Measurements from ENCODE around the gene CD68.

The CD68 gene, protein sequence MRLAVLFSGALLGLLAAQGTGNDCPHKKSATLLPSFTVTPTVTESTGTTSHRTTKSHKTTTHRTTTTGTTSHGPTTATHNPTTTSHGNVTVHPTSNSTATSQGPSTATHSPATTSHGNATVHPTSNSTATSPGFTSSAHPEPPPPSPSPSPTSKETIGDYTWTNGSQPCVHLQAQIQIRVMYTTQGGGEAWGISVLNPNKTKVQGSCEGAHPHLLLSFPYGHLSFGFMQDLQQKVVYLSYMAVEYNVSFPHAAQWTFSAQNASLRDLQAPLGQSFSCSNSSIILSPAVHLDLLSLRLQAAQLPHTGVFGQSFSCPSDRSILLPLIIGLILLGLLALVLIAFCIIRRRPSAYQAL

DNA sequence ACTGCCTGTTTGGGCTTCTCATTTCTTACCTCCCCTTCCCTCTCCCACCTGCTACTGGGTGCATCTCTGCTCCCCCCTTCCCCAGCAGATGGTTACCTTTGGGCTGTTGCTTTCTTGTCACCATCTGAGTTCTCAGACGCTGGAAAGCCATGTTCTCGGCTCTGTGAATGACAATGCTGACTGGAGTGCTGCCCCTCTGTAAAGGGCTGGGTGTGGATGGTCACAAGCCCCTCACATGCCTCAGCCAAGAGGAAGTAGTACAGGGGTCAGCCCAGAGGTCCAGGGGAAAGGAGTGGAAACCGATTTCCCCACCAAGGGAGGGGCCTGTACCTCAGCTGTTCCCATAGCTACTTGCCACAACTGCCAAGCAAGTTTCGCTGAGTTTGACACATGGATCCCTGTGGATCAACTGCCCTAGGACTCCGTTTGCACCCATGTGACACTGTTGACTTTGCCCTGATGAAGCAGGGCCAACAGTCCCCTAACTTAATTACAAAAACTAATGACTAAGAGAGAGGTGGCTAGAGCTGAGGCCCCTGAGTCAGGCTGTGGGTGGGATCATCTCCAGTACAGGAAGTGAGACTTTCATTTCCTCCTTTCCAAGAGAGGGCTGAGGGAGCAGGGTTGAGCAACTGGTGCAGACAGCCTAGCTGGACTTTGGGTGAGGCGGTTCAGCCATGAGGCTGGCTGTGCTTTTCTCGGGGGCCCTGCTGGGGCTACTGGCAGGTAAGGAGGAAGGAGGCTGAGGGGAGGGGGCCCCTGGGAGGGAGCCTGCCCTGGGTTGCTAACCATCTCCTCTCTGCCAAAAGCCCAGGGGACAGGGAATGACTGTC lies at the start of gene CD68:
Gene CD68 (plus strand): TSS at position 638 of the 833 bp plus-strand sequence. CDS start 40 bp downstream, at position 678.
- ChIA-PET POLR2A (interaction anchor here (0.6 to 1.5 kb wide), 6 partner anchors 12 to 250 kb away, joined by 3 to 6 read pairs (median 3); partner anchors contain the start of genes POLR2A, TMEM256, TNFSF13 and TP53), CTCF (interaction anchor here (0.8 to 4.0 kb wide), 5 partner anchors 10 to 183 kb away, joined by 3 to 17 read pairs (median 3); partner anchors contain the start of genes SOX15 and TP53)
- peak; percentile 81 for DNase-seq (ENCODE audit: extremely low spot score)
- TF ChIP-seq, protein P1, sequence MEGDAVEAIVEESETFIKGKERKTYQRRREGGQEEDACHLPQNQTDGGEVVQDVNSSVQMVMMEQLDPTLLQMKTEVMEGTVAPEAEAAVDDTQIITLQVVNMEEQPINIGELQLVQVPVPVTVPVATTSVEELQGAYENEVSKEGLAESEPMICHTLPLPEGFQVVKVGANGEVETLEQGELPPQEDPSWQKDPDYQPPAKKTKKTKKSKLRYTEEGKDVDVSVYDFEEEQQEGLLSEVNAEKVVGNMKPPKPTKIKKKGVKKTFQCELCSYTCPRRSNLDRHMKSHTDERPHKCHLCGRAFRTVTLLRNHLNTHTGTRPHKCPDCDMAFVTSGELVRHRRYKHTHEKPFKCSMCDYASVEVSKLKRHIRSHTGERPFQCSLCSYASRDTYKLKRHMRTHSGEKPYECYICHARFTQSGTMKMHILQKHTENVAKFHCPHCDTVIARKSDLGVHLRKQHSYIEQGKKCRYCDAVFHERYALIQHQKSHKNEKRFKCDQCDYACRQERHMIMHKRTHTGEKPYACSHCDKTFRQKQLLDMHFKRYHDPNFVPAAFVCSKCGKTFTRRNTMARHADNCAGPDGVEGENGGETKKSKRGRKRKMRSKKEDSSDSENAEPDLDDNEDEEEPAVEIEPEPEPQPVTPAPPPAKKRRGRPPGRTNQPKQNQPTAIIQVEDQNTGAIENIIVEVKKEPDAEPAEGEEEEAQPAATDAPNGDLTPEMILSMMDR (IDR thresholded peaks at IDR 0.05; ENCODE audit: control extremely low read depth, extremely low read depth, low read depth, missing control alignments), result no peak

DNA sequence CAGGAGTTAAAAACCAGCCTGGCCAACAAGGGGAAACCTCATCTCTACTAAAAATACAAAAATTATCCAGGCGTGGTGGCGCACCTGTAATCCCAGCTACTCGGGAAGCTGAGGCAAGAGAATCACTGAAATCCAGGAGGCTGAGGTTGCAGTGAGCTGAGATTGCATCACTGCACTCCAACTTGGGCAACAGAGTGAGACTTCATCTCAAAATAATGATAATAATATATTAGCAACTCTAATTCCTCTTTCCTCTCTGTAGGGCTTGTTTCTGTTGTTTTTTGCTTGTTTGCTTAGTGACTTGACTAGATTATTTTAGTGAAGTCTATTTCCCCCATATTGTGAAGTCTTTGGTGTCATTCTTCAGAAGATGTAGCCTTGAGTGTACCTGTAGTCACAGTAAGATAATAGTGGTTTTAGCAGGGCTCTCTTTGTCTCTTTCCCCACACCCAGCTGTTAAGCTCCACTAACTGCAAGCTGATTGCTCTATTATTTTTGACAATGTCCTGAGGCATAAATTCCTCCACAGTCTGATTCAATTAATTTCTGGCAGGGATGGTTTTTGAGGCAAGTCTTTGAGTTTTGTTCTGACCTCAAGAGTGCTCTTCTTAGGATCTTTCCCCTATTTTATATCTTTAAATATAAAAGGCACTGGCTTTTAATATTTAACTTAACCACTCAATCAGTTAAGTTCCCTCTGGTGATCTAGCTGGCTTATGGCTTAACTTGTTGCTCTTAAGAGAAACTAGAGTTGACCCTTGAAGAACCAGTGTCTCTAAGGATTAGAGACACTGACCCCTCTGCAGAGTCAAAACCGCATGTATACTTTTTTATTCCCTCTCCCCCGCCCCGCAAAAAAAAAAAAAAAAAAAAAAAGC lies 49.2 kb upstream of the CD68 start:
- POLR2A ChIA-PET, result no interaction called here
- no peak for DNase-seq (ENCODE audit: extremely low spot score)
- TF ChIP-seq, protein P1 (IDR thresholded peaks at IDR 0.05; ENCODE audit: control extremely low read depth, extremely low read depth, low read depth, missing control alignments), result no peak
- CTCF ChIA-PET, result interaction anchor here (3.7 kb wide), 1 partner anchor 16 kb away, joined by 25 read pairs; no protein-coding TSS in a partner anchor

DNA sequence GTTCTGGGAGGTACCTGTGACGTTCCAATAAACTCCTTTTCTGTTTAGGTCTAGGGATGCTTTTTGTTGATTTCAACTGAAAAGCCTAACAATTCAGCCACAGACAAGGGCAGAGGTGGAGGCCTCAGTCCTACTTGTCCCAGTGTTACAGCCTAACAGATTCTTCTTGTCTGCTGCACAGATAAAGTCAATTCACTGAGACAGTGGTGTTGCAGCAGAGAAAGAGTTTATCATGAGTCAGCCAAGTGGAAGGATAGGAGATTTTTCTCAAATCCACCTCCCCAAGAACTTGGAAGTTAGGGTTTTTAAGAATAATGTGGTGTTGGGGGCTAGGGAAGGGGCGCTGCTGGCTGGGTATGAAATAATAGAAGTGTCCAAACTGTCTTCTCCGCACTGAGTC lies 41.4 kb upstream of the CD68 start:
- POLR2A ChIA-PET, result no interaction called here
- CTCF ChIA-PET, result no interaction called here
- no peak for DNase-seq (ENCODE audit: extremely low spot score)
- TF ChIP-seq, protein P1 (IDR thresholded peaks at IDR 0.05; ENCODE audit: control extremely low read depth, extremely low read depth, low read depth, missing control alignments), result no peak

DNA sequence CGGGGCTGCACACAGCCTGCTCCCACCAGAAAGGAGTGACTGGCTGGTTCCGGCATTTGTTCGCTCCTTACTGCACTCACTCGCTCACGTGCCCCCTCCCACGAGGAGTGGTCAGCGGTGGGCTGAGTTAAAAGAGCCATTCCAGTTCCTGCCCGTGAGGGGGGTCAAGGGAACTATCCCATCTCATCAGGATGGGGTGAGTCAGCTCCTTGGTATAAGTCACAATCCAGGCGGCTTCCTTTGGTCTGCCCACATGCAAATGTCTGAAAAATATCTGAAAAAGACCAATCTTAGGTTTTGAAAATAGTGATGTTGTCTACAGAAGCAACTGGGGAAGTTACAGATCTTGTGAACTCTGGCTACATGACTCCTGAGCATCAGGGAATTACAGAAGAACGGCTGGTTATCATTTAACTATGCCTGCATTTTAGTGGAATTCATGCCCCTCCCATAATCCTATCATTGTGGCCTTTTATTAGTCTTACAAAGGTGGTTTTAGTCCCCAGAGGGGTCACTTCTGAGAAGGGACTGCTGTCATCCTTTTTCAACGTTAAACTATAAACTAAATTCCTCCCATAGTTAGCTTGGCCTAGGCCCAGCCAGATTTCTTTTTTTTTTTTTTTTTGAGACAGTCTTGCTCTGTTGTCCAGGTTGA lies 40.4 kb upstream of the CD68 start:
- DNase-seq (ENCODE audit: extremely low spot score), result no peak
- ChIA-PET CTCF (no interaction called here), POLR2A (no interaction called here)
- TF ChIP-seq, protein P1 (IDR thresholded peaks at IDR 0.05; ENCODE audit: control extremely low read depth, extremely low read depth, low read depth, missing control alignments), result no peak

DNA sequence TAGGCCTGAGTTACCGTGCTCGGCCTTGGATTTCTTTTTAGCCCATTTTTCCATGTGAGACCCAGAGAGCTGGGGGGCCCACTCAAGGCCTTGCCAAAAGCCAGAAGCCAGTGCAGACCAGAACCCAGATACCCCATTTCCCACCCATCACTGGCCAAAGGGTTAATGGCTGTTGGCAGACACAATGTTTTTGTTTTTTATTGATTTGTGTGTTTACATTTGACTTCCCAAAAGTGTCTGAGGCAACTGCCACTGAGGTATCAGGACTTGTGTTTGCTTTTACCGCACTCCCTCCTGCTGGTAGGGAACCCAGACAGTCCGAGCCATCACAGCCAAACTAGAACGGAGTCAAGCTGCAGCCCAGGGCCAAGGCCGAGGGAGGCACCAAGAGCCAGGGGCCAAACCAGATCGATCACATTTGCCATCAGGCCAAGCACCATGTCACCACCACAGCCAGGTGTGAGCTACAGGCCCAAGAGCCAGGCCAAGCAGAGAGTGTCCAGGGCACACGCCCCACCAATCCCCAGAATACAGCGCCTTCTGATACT lies 38.3 kb upstream of the CD68 start:
- CTCF ChIA-PET, result interaction anchor here (1.4 to 4.3 kb wide), 2 partner anchors 19 to 26 kb away, joined by 4 to 20 read pairs; no protein-coding TSS in a partner anchor

More for the DNA sequence above, 38.3 kb upstream of the CD68 start:
- no peak for DNase-seq (ENCODE audit: extremely low spot score)
- POLR2A ChIA-PET, result interaction anchor here (0.7 kb wide), 1 partner anchor 21 kb away, joined by 5 read pairs; no protein-coding TSS in a partner anchor
- TF ChIP-seq, protein P1 (IDR thresholded peaks at IDR 0.05; ENCODE audit: control extremely low read depth, extremely low read depth, low read depth, missing control alignments), result no peak
